Measurements from ENCODE around the gene WDFY4. TPM values are rescaled to one million over a fixed set of nuclear protein-coding genes. Genes with fewer than 3 reads are reported as not detected.

Gene WDFY4
- total and polyA plus RNA-seq, 11 donors: 0.46 to 19.8 (median 1.0) TPM

GRCh38 chr10:48964038-48964437 lies 279.4 kb downstream of the WDFY4 start:
- DNase-seq (no peak), ATAC-seq (no peak)
- H3K36me3 ChIP-seq: peaks cover 0 to 3% (median 0%) of the 10 kb centered on the region in 9 donors
- no peak overlapping the region for H3K27ac ChIP-seq
- 93 to 95% (median 94%) methylated on average over 1 of the region's 1 CpG for WGBS, 4 donors
- H3K4me3 ChIP-seq: no peak overlapping the region
- TF ChIP-seq POLR2A (IDR thresholded peaks at IDR 0.05) (no peak), CTCF (IDR thresholded peaks at IDR 0.05) (no peak)
- H3K27me3 ChIP-seq: no peaks in the 10 kb centered on the region
- no peaks in the 10 kb centered on the region for H3K4me1 ChIP-seq
- intact Hi-C loops (cut with DNase I): loop anchor here in 1 of 10 donors (10.0 kb wide), 1 partner anchor 409 kb away; no protein-coding TSS in a partner anchor
- no peaks in the 10 kb centered on the region for H3K9me3 ChIP-seq

GRCh38 chr10:48965460-48965859 lies 280.8 kb downstream of the WDFY4 start:
- H3K9me3 ChIP-seq: no peaks in the 10 kb centered on the region
- no peak overlapping the region for H3K4me3 ChIP-seq
- peaks cover 0 to 3% (median 0%) of the 10 kb centered on the region in 9 donors for H3K36me3 ChIP-seq
- no peak for DNase-seq
- no peak for TF ChIP-seq POLR2A (IDR thresholded peaks at IDR 0.05)
- TF ChIP-seq CTCF (IDR thresholded peaks at IDR 0.05): no peak
- no peak overlapping the region for H3K27ac ChIP-seq
- WGBS, 4 donors: 93 to 98% (median 95%) methylated on average over 4 of the region's 4 CpGs
- no peak for ATAC-seq
- no peaks in the 10 kb centered on the region for H3K27me3 ChIP-seq
- intact Hi-C loops (cut with DNase I): loop anchor here in 1 of 10 donors (5.0 to 10.0 kb wide), 2 partner anchors 298 to 411 kb away; no protein-coding TSS in a partner anchor
- no peaks in the 10 kb centered on the region for H3K4me1 ChIP-seq

GRCh38 chr10:48968036-48968435 lies 283.4 kb downstream of the WDFY4 start:
- H3K4me3 ChIP-seq: no peak overlapping the region
- H3K9me3 ChIP-seq: no peaks in the 10 kb centered on the region
- H3K36me3 ChIP-seq: peaks cover 0 to 3% (median 0%) of the 10 kb centered on the region in 9 donors
- ATAC-seq (peak in 3 of 4 donors; percentile 21 to 59 (median 46)), DNase-seq (peak in 1 of 5 donors; percentile 46)
- H3K27me3 ChIP-seq: no peaks in the 10 kb centered on the region
- TF ChIP-seq CTCF (IDR thresholded peaks at IDR 0.05) (no peak), POLR2A (IDR thresholded peaks at IDR 0.05) (no peak)
- H3K27ac ChIP-seq: no peak overlapping the region
- no peaks in the 10 kb centered on the region for H3K4me1 ChIP-seq
- intact Hi-C loops (cut with DNase I): loop anchor here in 1 of 10 donors (5.0 to 10.0 kb wide), 2 partner anchors 301 to 413 kb away; no protein-coding TSS in a partner anchor
- 79 to 84% (median 82%) methylated on average over 3 of the region's 3 CpGs for WGBS, 4 donors

GRCh38 chr10:48970046-48970445 lies 285.4 kb downstream of the WDFY4 start:
- no peaks in the 10 kb centered on the region for H3K9me3 ChIP-seq
- intact Hi-C loops (cut with DNase I): loop anchor here in 4 of 10 donors (5.0 to 10.0 kb wide), 4 partner anchors 305 to 435 kb away; no protein-coding TSS in a partner anchor
- no peak overlapping the region for H3K4me3 ChIP-seq
- DNase-seq (no peak), ATAC-seq (no peak)
- H3K36me3 ChIP-seq: peaks cover 0 to 3% (median 0%) of the 10 kb centered on the region in 9 donors
- no peaks in the 10 kb centered on the region for H3K4me1 ChIP-seq
- H3K27me3 ChIP-seq: no peaks in the 10 kb centered on the region
- 88 to 93% (median 91%) methylated on average over 14 of the region's 14 CpGs for WGBS, 4 donors
- no peak overlapping the region for H3K27ac ChIP-seq
- no peak for TF ChIP-seq POLR2A (IDR thresholded peaks at IDR 0.05)
- TF ChIP-seq CTCF (IDR thresholded peaks at IDR 0.05): no peak
